ENCODE measurements around the gene HNF1A.

The HNF1A gene

DNA sequence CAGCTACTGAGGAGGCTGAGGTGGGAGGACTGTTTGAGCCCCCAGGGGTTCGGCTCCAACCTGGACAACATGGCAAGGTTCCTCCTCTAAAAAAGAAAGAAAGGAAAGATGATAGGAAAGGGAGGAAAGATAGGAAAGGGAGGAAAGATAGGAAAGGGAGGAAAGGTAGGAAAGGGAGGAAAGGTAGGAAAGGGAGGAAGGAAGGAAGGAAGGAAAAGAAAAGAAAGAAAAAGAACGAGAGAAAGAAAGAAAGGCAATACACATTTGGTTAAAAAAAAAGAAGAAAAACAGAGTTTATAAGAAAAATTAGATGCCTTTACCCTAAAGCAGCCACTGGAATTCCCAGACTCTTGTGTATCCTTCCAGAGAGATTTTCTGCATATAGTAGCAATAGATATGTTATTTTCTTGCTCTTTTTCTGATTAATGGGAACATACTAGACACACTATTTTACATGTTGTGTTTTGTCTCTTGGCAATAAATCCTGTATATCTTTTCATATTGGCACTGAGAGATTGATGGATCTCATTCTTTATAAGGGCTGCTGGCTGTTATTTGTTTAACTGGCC is 12.2 kb downstream of the HNF1A start:
- no peaks in the 10 kb centered on the region for H3K4me1 Mint-ChIP-seq (ENCODE audit: low read depth)
- H3K9me3 Mint-ChIP-seq (ENCODE audit: low read depth), result no peaks in the 10 kb centered on the region
- H3K4me3 Mint-ChIP-seq, result no peak overlapping the region
- H3K27me3 Mint-ChIP-seq, result peaks cover 14% of the 10 kb centered on the region
- no peaks in the 10 kb centered on the region for H3K36me3 Mint-ChIP-seq
- no peak overlapping the region for H3K27ac Mint-ChIP-seq

DNA sequence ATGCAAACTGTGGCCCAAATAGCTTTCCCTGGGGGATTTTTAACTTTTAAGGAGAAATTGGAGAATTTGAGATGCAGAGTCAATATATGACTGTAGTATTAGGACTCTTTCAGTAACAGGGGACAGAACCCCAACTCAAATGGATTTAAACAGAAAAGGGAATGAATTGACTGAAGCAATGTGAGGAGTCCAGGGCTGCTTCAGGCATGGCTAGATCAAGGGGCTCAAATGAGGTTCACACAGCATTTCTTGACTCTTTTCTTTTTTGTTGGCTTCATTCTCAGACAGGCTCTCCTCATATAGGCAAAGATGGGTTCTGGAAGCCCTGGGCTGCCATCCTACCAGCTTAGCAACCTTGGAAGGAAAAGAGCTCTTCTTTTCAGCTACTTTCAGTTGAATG is 13.6 kb downstream of the HNF1A start:
- H3K4me3 Mint-ChIP-seq, result no peak overlapping the region
- peaks cover 16% of the 10 kb centered on the region for H3K27me3 Mint-ChIP-seq
- H3K9me3 Mint-ChIP-seq (ENCODE audit: low read depth), result no peaks in the 10 kb centered on the region

GRCh38 chr12:120992989-120993388 is 14.6 kb downstream of the HNF1A start:
- H3K9me3 Mint-ChIP-seq (ENCODE audit: low read depth), result no peaks in the 10 kb centered on the region
- H3K4me1 Mint-ChIP-seq (ENCODE audit: low read depth), result no peaks in the 10 kb centered on the region
- H3K27me3 Mint-ChIP-seq, result peaks cover 16% of the 10 kb centered on the region
- H3K27ac Mint-ChIP-seq, result no peak overlapping the region
- H3K4me3 Mint-ChIP-seq, result no peak overlapping the region
- no peaks in the 10 kb centered on the region for H3K36me3 Mint-ChIP-seq

More for the DNA sequence above, 13.6 kb downstream of the HNF1A start:
- Mint-ChIP-seq H3K27ac (no peak overlapping the region), H3K36me3 (no peaks in the 10 kb centered on the region), H3K4me1 (ENCODE audit: low read depth) (no peaks in the 10 kb centered on the region)

GRCh38 chr12:120993496-120993895 is 15.2 kb downstream of the HNF1A start:
- Mint-ChIP-seq H3K27ac (no peak overlapping the region), H3K4me1 (ENCODE audit: low read depth) (no peaks in the 10 kb centered on the region), H3K9me3 (ENCODE audit: low read depth) (no peaks in the 10 kb centered on the region), H3K4me3 (no peak overlapping the region), H3K36me3 (no peaks in the 10 kb centered on the region), H3K27me3 (peaks cover 14% of the 10 kb centered on the region)

GRCh38 chr12:120994059-120994458 is 15.7 kb downstream of the HNF1A start:
- Mint-ChIP-seq H3K4me1 (ENCODE audit: low read depth) (no peaks in the 10 kb centered on the region), H3K27ac (no peak overlapping the region), H3K27me3 (peaks cover 14% of the 10 kb centered on the region), H3K4me3 (no peak overlapping the region), H3K9me3 (ENCODE audit: low read depth) (no peaks in the 10 kb centered on the region), H3K36me3 (no peaks in the 10 kb centered on the region)

- Mint-ChIP-seq H3K9me3 (ENCODE audit: low read depth) (no peaks in the 10 kb centered on the region), H3K4me3 (no peak overlapping the region), H3K27me3 (peaks cover 14% of the 10 kb centered on the region), H3K36me3 (no peaks in the 10 kb centered on the region), H3K27ac (no peak overlapping the region), H3K4me1 (ENCODE audit: low read depth) (no peaks in the 10 kb centered on the region)
Observed at GRCh38 chr12:120994589-120995337, 16.4 kb downstream of the HNF1A start.

- H3K27me3 Mint-ChIP-seq, result peaks cover 14% of the 10 kb centered on the region
- H3K27ac Mint-ChIP-seq, result no peak overlapping the region
- no peak overlapping the region for H3K4me3 Mint-ChIP-seq
- no peaks in the 10 kb centered on the region for H3K9me3 Mint-ChIP-seq (ENCODE audit: low read depth)
- H3K36me3 Mint-ChIP-seq, result no peaks in the 10 kb centered on the region
- peaks cover 2% of the 10 kb centered on the region for H3K4me1 Mint-ChIP-seq (ENCODE audit: low read depth)
Observed at GRCh38 chr12:120996133-120996746, 17.9 kb downstream of the HNF1A start.

DNA sequence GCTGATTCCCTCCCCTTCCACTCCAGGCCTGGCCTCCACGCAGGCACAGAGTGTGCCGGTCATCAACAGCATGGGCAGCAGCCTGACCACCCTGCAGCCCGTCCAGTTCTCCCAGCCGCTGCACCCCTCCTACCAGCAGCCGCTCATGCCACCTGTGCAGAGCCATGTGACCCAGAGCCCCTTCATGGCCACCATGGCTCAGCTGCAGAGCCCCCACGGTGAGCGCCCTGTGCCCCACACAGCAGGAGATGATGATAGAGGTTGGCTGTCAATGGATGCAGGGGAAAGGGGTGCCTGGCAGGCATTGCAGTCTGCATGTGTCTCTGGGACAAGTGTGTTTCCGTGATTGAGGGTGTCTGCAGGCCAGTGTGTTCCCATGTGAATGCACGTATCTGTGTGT is 19.1 kb downstream of the HNF1A start:
- no peak overlapping the region for H3K27ac Mint-ChIP-seq
- H3K36me3 Mint-ChIP-seq, result no peaks in the 10 kb centered on the region
- H3K4me3 Mint-ChIP-seq, result no peak overlapping the region
- H3K9me3 Mint-ChIP-seq (ENCODE audit: low read depth), result no peaks in the 10 kb centered on the region
- peaks cover 2% of the 10 kb centered on the region for H3K4me1 Mint-ChIP-seq (ENCODE audit: low read depth)
- peaks cover 14% of the 10 kb centered on the region for H3K27me3 Mint-ChIP-seq

DNA sequence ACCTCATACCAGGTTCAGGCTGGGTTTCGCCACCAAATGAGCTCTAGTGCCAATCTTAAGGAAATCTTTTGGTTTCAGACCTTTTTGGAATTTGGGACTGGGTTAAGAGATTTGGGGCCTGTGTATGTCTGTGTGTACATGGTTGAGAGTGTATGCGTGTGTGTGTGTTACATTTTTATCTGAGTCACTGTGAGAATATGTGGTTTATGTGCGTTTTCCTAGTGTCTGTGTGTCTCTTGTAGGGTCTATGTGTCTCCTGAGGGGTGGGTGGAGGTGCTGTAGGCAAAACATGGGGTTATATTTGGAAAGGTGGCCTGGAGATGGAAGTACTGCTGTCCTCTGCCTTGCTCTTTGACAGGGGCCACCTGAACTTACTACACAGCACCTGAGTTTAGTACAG is 20.1 kb downstream of the HNF1A start:
- Mint-ChIP-seq H3K27me3 (peaks cover 7% of the 10 kb centered on the region), H3K4me3 (no peak overlapping the region), H3K4me1 (ENCODE audit: low read depth) (peaks cover 2% of the 10 kb centered on the region), H3K27ac (no peak overlapping the region), H3K9me3 (ENCODE audit: low read depth) (no peaks in the 10 kb centered on the region), H3K36me3 (no peaks in the 10 kb centered on the region)

GRCh38 chr12:120999191-121000120 is 21.1 kb downstream of the HNF1A start:
- peaks cover 7% of the 10 kb centered on the region for H3K27me3 Mint-ChIP-seq
- no peak overlapping the region for H3K27ac Mint-ChIP-seq
- no peaks in the 10 kb centered on the region for H3K9me3 Mint-ChIP-seq (ENCODE audit: low read depth)
- peaks cover 2% of the 10 kb centered on the region for H3K4me1 Mint-ChIP-seq (ENCODE audit: low read depth)
- H3K36me3 Mint-ChIP-seq, result no peaks in the 10 kb centered on the region
- no peak overlapping the region for H3K4me3 Mint-ChIP-seq

GRCh38 chr12:121000530-121000929 is 22.2 kb downstream of the HNF1A start:
- Mint-ChIP-seq H3K27me3 (peaks cover 2% of the 10 kb centered on the region), H3K27ac (no peak overlapping the region), H3K4me3 (no peak overlapping the region), H3K4me1 (ENCODE audit: low read depth) (peaks cover 2% of the 10 kb centered on the region), H3K36me3 (peaks cover 4% of the 10 kb centered on the region), H3K9me3 (ENCODE audit: low read depth) (no peaks in the 10 kb centered on the region)

DNA sequence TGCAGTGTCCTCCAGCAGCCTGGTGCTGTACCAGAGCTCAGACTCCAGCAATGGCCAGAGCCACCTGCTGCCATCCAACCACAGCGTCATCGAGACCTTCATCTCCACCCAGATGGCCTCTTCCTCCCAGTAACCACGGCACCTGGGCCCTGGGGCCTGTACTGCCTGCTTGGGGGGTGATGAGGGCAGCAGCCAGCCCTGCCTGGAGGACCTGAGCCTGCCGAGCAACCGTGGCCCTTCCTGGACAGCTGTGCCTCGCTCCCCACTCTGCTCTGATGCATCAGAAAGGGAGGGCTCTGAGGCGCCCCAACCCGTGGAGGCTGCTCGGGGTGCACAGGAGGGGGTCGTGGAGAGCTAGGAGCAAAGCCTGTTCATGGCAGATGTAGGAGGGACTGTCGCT is 22.7 kb downstream of the HNF1A start:
- Mint-ChIP-seq H3K4me1 (ENCODE audit: low read depth) (peaks cover 2% of the 10 kb centered on the region), H3K27me3 (no peaks in the 10 kb centered on the region), H3K4me3 (no peak overlapping the region), H3K9me3 (ENCODE audit: low read depth) (no peaks in the 10 kb centered on the region), H3K36me3 (peaks cover 5% of the 10 kb centered on the region), H3K27ac (no peak overlapping the region)

- Mint-ChIP-seq H3K36me3 (peaks cover 5% of the 10 kb centered on the region), H3K9me3 (ENCODE audit: low read depth) (no peaks in the 10 kb centered on the region), H3K27me3 (no peaks in the 10 kb centered on the region), H3K4me3 (no peak overlapping the region), H3K4me1 (ENCODE audit: low read depth) (peaks cover 2% of the 10 kb centered on the region), H3K27ac (no peak overlapping the region)
Observed at GRCh38 chr12:121001841-121002483, 23.6 kb downstream of the HNF1A start.

DNA sequence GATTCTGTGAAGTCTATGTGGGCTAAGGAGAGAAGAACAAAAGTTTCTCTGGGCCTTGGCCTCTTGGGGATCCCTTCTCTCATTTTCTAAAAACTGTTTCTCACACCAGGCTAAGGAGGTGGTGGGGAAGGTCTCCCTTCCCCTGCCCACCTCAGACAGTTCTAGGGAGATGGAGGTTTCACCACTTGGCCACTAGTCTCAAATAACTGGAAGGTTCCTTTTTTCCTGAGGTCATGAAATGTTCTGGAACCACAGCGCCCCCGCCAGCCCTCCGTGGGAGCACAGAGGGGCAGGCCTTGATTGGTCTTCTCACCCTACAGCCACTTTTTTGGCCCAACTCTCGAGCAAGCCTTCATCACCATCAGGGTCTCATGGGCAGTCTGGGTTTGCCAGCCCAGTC is 25.3 kb downstream of the HNF1A start:
- H3K27me3 Mint-ChIP-seq, result no peaks in the 10 kb centered on the region
- no peaks in the 10 kb centered on the region for H3K9me3 Mint-ChIP-seq (ENCODE audit: low read depth)
- H3K4me1 Mint-ChIP-seq (ENCODE audit: low read depth), result peaks cover 2% of the 10 kb centered on the region
- no peak overlapping the region for H3K27ac Mint-ChIP-seq
- peaks cover 8% of the 10 kb centered on the region for H3K36me3 Mint-ChIP-seq
- no peak overlapping the region for H3K4me3 Mint-ChIP-seq

Measured in activated naive CD8-positive, alpha-beta T cell (primary cell).